ENCODE results near the gene RNPEPL1. TPM values are rescaled to one million over a fixed set of nuclear protein-coding genes. Genes with fewer than 3 reads are reported as not detected.

The RNPEPL1 gene
- total and polyA plus RNA-seq, 2 donors, result 14.3 to 109 TPM

DNA sequence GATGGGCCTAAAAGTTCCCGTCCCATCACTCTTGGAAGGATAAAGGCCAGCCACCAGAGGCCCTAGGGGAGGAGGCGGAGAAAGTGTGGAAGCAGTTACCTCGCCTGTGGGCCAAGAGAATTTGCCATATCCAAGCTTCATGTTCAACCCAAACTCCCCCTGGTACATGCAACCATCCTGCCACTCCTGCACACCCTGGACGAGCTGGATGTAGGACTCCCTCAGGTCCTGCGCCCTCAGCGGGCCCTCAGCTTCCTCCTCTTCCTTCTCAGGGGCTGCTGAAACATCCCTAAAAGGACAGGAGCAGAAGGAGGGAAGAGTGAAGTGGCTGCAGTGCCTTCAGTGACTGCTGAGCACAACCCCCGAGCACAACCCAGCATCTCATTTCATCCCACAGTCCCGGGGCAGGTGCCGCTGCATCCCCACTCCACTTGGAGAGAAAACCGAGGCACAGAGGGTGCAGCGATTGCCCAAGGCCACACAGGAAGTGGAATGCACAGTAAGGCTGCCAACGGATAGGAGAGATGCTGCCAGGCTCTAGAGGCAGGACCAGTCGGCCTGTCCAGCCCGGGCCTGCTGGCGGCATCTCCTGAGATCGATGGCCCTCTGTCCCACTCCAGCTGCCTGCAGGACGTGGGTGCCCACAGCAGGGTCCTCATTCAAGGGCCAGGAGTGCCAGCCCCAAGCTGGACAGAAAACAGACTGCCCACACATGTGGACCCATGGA is 13.4 kb upstream of the RNPEPL1 start:
- 97% methylated on average over 17 of the region's 17 CpGs for WGBS
- Histone ChIP-seq H3K4me1 (ENCODE audit: control insufficient read depth in 2 of 2, insufficient read depth in 2 of 2, low read length in 2 of 2) (peaks cover 11 to 25% of the 10 kb centered on the region in 2 donors), H3K4me3 (ENCODE audit: low read length in 2 of 2) (no peak overlapping the region), H3K27me3 (ENCODE audit: control insufficient read depth in 2 of 2, insufficient read depth in 1 of 2, low read length in 1 of 2) (peaks cover 0 to 11% of the 10 kb centered on the region in 2 donors), H3K9me3 (ENCODE audit: control insufficient read depth in 2 of 2, insufficient read depth in 1 of 2, low read length in 1 of 2) (peaks cover 0 to 7% of the 10 kb centered on the region in 2 donors), H3K36me3 (ENCODE audit: control insufficient read depth in 2 of 2, insufficient read depth in 2 of 2, low read length in 1 of 2) (peaks cover 7 to 16% of the 10 kb centered on the region in 2 donors), H3K27ac (ENCODE audit: low read depth in 1 of 2, low read length in 1 of 2) (no peak overlapping the region)
- DNase-seq (ENCODE audit: low read depth in 6 of 9, low spot score in 9 of 9), result no peak

GRCh38 chr2:240555541-240556250 is 12.6 kb upstream of the RNPEPL1 start:
- DNase-seq (ENCODE audit: low read depth in 6 of 9, low spot score in 9 of 9), result no peak
- Histone ChIP-seq H3K36me3 (ENCODE audit: control insufficient read depth in 2 of 2, insufficient read depth in 2 of 2, low read length in 1 of 2) (peaks cover 7 to 16% of the 10 kb centered on the region in 2 donors), H3K27ac (ENCODE audit: low read depth in 1 of 2, low read length in 1 of 2) (no peak overlapping the region), H3K4me3 (ENCODE audit: low read length in 2 of 2) (no peak overlapping the region), H3K4me1 (ENCODE audit: control insufficient read depth in 2 of 2, insufficient read depth in 2 of 2, low read length in 2 of 2) (peaks cover 11 to 25% of the 10 kb centered on the region in 2 donors), H3K9me3 (ENCODE audit: control insufficient read depth in 2 of 2, insufficient read depth in 1 of 2, low read length in 1 of 2) (peaks cover 0 to 6% of the 10 kb centered on the region in 2 donors), H3K27me3 (ENCODE audit: control insufficient read depth in 2 of 2, insufficient read depth in 1 of 2, low read length in 1 of 2) (peaks cover 0 to 11% of the 10 kb centered on the region in 2 donors)
- 98% methylated on average over 16 of the region's 16 CpGs for WGBS

- Histone ChIP-seq H3K9me3 (ENCODE audit: control insufficient read depth in 2 of 2, insufficient read depth in 1 of 2, low read length in 1 of 2) (no peaks in the 10 kb centered on the region), H3K27me3 (ENCODE audit: control insufficient read depth in 2 of 2, insufficient read depth in 1 of 2, low read length in 1 of 2) (peaks cover 0 to 11% of the 10 kb centered on the region in 2 donors), H3K36me3 (ENCODE audit: control insufficient read depth in 2 of 2, insufficient read depth in 2 of 2, low read length in 1 of 2) (peaks cover 5 to 12% of the 10 kb centered on the region in 2 donors), H3K4me1 (ENCODE audit: control insufficient read depth in 2 of 2, insufficient read depth in 2 of 2, low read length in 2 of 2) (peaks cover 16 to 30% of the 10 kb centered on the region in 2 donors), H3K27ac (ENCODE audit: low read depth in 1 of 2, low read length in 1 of 2) (no peak overlapping the region), H3K4me3 (ENCODE audit: low read length in 2 of 2) (no peak overlapping the region)
- WGBS, result 78% methylated on average over 9 of the region's 9 CpGs
- peak in 2 of 9 donors; percentile 59 to 71 for DNase-seq (ENCODE audit: low read depth in 6 of 9, low spot score in 9 of 9)
Observed at GRCh38 chr2:240556553-240557100, 11.7 kb upstream of the RNPEPL1 start.

DNA sequence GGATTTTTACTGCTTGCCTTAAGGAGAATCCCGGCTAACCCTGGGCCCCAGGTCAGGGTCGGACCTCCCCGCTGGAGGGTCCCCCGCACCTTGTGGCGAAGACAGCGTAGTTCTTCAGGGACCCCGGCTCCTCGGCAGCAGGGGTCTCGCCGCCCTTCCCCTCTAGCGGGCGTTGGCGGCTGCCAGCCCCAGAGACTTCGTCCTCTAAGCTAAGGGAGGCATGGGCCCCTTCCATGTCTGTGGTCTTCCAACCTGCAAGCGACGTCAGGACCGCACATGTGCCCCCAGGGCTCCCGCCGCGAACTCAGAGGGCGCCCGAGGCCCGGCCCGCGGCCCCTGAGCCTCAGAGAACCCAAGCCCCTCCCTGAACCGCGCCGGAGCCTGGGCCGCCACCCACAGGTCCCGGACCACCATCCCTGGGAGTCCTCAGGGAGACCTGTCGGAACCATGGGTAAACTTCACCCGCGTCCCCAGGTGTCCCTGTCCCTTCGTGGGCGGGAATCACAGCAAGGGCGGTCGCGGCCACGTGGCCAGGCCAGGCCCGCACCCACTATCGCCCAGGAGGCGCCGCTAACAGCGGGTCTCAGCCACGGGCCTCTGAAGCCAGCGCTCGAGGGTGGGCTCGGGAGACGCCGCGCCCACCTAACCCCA is 11.1 kb upstream of the RNPEPL1 start:
- Histone ChIP-seq H3K4me3 (ENCODE audit: low read length in 2 of 2) (peak overlapping the region in 1 of 2 donors; percentile 31), H3K9me3 (ENCODE audit: control insufficient read depth in 2 of 2, insufficient read depth in 1 of 2, low read length in 1 of 2) (no peaks in the 10 kb centered on the region), H3K27me3 (ENCODE audit: control insufficient read depth in 2 of 2, insufficient read depth in 1 of 2, low read length in 1 of 2) (peaks cover 0 to 11% of the 10 kb centered on the region in 2 donors), H3K36me3 (ENCODE audit: control insufficient read depth in 2 of 2, insufficient read depth in 2 of 2, low read length in 1 of 2) (peaks cover 5 to 6% of the 10 kb centered on the region in 2 donors), H3K4me1 (ENCODE audit: control insufficient read depth in 2 of 2, insufficient read depth in 2 of 2, low read length in 2 of 2) (peaks cover 18 to 36% of the 10 kb centered on the region in 2 donors), H3K27ac (ENCODE audit: low read depth in 1 of 2, low read length in 1 of 2) (no peak overlapping the region)
- DNase-seq (ENCODE audit: low read depth in 6 of 9, low spot score in 9 of 9), result no peak
- 50% methylated on average over 51 of the region's 51 CpGs for whole genome bisulfite sequencing

- Histone ChIP-seq H3K27ac (ENCODE audit: low read depth in 1 of 2, low read length in 1 of 2) (no peak within 1 kb of the TSS), H3K27me3 (ENCODE audit: control insufficient read depth in 2 of 2, insufficient read depth in 1 of 2, low read length in 1 of 2) (peaks cover 0 to 11% of the 10 kb centered on the region in 2 donors), H3K9me3 (ENCODE audit: control insufficient read depth in 2 of 2, insufficient read depth in 1 of 2, low read length in 1 of 2) (no peaks in the 10 kb centered on the region), H3K36me3 (ENCODE audit: control insufficient read depth in 2 of 2, insufficient read depth in 2 of 2, low read length in 1 of 2) (peaks cover 7% of the 10 kb centered on the region in 2 donors), H3K4me1 (ENCODE audit: control insufficient read depth in 2 of 2, insufficient read depth in 2 of 2, low read length in 2 of 2) (peaks cover 18 to 37% of the 10 kb centered on the region in 2 donors), H3K4me3 (ENCODE audit: low read length in 2 of 2) (peak within 1 kb of the TSS in 1 of 2 donors; percentile 31)
- WGBS, result 9% methylated on average over 47 of the region's 47 CpGs
- peak in 5 of 9 donors; percentile 64 to 87 (median 78) for DNase-seq (ENCODE audit: low read depth in 6 of 9, low spot score in 9 of 9)
Observed at GRCh38 chr2:240557808-240558207, 10.5 kb upstream of the RNPEPL1 start, which contains the start of gene ANKMY1. Gene ANKMY1 (minus strand): TSS chr2:240557988. CDS start chr2:240557335, 653 bp downstream.

DNA sequence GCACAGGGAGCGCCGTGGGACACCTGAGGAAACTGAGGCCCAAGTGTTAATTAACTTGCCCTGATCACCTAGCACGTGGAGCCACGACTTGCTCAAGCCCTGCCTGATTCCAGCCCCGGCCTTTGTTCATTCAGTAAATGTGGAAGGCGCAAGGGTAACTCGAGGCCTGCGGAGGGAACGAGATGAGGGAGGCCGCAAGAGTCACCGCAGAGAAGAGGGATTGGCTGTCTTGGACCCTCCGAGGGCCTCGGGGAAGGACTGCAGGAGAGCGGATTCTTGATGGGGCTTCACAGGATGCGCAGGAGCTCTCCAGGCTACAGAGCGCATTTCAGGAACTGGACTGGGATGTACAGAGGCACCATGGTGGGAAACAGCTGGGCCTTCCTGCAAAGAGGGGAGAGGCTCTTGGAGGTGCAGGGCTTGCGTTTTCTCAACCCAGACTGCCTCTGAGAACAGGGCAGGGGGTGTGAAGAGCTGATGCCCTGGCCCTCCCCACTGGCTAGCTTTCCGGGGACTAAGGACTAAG is 10.0 kb upstream of the RNPEPL1 start:
- DNase-seq (ENCODE audit: low read depth in 6 of 9, low spot score in 9 of 9), result no peak
- peaks cover 0 to 11% of the 10 kb centered on the region in 2 donors for H3K27me3 ChIP-seq (ENCODE audit: control insufficient read depth in 2 of 2, insufficient read depth in 1 of 2, low read length in 1 of 2)
- 91% methylated on average over 18 of the region's 18 CpGs for WGBS
- H3K36me3 ChIP-seq (ENCODE audit: control insufficient read depth in 2 of 2, insufficient read depth in 2 of 2, low read length in 1 of 2), result peaks cover 7 to 10% of the 10 kb centered on the region in 2 donors
- no peak overlapping the region for H3K4me3 ChIP-seq (ENCODE audit: low read length in 2 of 2)
- H3K27ac ChIP-seq (ENCODE audit: low read depth in 1 of 2, low read length in 1 of 2), result no peak overlapping the region
- H3K4me1 ChIP-seq (ENCODE audit: control insufficient read depth in 2 of 2, insufficient read depth in 2 of 2, low read length in 2 of 2), result peaks cover 18 to 37% of the 10 kb centered on the region in 2 donors
- H3K9me3 ChIP-seq (ENCODE audit: control insufficient read depth in 2 of 2, insufficient read depth in 1 of 2, low read length in 1 of 2), result no peaks in the 10 kb centered on the region

DNA sequence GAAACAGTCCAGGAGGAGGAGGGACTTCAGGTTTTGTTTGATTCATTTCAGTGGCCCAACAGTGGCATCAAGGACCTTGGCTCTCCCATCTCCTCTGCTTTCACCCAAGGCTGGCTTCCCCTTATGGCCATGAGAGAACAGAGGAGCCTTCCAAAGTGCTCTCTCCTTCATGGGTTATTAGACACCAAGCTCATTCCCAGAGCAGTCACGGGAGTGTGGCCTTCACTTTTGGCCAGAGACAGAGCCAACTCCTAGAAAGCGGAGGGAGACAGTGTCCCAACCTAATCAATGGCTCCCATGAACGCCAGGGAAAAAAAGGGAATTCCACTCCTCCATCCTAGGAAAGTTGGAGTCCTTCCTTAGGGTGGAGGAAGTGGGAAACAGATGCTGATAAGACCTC is 9.0 kb upstream of the RNPEPL1 start:
- no peak overlapping the region for H3K4me3 ChIP-seq (ENCODE audit: low read length in 2 of 2)
- H3K27me3 ChIP-seq (ENCODE audit: control insufficient read depth in 2 of 2, insufficient read depth in 1 of 2, low read length in 1 of 2), result peaks cover 0 to 11% of the 10 kb centered on the region in 2 donors
- H3K27ac ChIP-seq (ENCODE audit: low read depth in 1 of 2, low read length in 1 of 2), result no peak overlapping the region
- H3K36me3 ChIP-seq (ENCODE audit: control insufficient read depth in 2 of 2, insufficient read depth in 2 of 2, low read length in 1 of 2), result peaks cover 6 to 17% of the 10 kb centered on the region in 2 donors
- WGBS, result 97% methylated on average over 3 of the region's 3 CpGs
- H3K9me3 ChIP-seq (ENCODE audit: control insufficient read depth in 2 of 2, insufficient read depth in 1 of 2, low read length in 1 of 2), result no peaks in the 10 kb centered on the region
- peaks cover 21 to 42% of the 10 kb centered on the region in 2 donors for H3K4me1 ChIP-seq (ENCODE audit: control insufficient read depth in 2 of 2, insufficient read depth in 2 of 2, low read length in 2 of 2)
- DNase-seq (ENCODE audit: low read depth in 6 of 9, low spot score in 9 of 9), result no peak

- Histone ChIP-seq H3K9me3 (ENCODE audit: control insufficient read depth in 2 of 2, insufficient read depth in 1 of 2, low read length in 1 of 2) (no peaks in the 10 kb centered on the region), H3K27ac (ENCODE audit: low read depth in 1 of 2, low read length in 1 of 2) (peak within 1 kb of the TSS; percentile 93 to 97), H3K4me1 (ENCODE audit: control insufficient read depth in 2 of 2, insufficient read depth in 2 of 2, low read length in 2 of 2) (peaks cover 29 to 50% of the 10 kb centered on the region in 2 donors), H3K27me3 (ENCODE audit: control insufficient read depth in 2 of 2, insufficient read depth in 1 of 2, low read length in 1 of 2) (peaks cover 0 to 11% of the 10 kb centered on the region in 2 donors), H3K36me3 (ENCODE audit: control insufficient read depth in 2 of 2, insufficient read depth in 2 of 2, low read length in 1 of 2) (peaks cover 6 to 18% of the 10 kb centered on the region in 2 donors), H3K4me3 (ENCODE audit: low read length in 2 of 2) (peak within 1 kb of the TSS; percentile 62 to 83)
- under 1% methylated on average over 39 of the region's 39 CpGs for WGBS
- DNase-seq (ENCODE audit: low read depth in 6 of 9, low spot score in 9 of 9), result peak in 7 of 9 donors; percentile 69 to 91 (median 78)
Observed at GRCh38 chr2:240560084-240560479, 8.2 kb upstream of the RNPEPL1 start, which contains the start of gene DUSP28. Gene DUSP28 (plus strand): TSS chr2:240560357. CDS start chr2:240560685, 328 bp downstream.

All from thymus (tissue), 11 donors.